GM18520 (cell line): ENCODE results near the gene ATG2A.

Experiments used
- ATAC-seq: cut with Tn5 transposase; IDR thresholded peaks from one replicate; pipeline ENCODE4 v1.9.1; 2021; ENCODE audit not compliant: unreplicated experiment

The ATG2A gene

DNA sequence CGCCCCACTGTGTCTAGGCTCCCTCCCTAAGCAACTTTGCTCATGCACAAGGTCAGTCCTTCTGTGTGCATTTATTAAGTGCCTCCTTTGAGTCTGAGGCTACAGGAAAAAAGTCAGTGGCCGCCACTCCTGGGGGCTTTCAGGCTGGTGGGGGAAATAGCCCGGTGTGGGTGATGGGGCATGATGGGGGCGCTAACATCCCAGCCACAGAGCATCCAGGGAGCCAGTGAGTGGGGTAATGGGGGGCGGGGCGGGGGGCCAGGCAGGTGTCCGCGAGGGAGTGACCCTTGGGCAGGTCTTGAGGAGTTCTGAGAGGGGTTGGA is 28.6 kb downstream of the ATG2A start:
- ATAC-seq = no peak

DNA sequence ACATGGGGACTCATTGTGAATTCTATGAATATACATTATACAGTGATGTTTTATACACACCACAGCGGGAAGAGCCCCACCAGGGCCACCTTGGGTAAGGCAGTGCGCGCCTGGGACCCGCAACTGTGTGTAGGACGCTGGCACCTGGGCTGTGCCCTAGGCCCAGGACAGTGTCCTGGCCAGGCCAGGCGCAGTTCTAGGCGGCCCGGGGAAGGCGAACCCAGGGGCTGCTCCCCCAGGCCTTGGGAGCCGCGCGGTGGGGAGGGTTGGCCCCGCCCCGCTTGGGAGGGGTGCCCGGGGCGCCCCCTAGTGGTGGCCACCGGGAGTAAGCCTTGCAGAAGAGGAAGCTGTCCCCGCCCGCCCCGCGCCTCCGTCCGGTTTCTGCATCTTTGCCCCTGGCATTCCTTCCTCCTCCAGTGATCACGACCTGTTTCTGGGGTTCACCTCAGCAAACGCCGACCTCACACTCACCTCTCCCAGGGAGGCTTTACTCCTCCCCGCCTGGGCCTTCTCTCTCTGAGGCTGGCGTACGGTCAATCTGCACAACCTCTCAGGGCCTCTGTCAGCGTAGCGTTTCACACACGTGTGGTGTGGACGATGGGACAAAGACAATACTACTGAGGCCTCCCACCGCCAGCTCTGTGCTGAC is 29.1 kb downstream of the ATG2A start:
- ATAC-seq = peak; percentile 59

DNA sequence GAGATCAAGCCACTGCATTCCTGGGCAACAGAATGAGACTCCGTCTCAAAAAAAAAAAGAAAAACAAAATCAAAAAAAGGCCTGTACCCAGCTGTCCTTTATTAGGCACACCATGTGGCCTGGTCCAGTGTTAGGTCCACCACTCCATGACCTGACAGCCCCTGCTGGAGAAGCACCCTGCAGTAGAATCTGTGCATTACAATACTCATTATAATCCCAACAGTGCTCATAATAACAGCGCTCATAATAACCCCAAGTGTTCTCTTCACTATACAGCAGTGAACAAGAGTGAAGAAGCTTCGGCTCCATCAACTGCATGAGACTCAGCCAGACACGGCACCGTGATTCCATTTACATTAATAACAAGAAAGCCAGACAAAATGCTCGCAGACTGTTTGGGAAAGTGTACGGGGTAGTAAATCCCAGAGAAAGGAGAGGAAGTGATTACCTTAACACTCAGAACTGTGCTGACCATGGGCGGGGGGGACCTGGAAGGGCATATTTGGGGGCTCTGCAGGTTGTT is 29.7 kb downstream of the ATG2A start:
- no peak for ATAC-seq

DNA sequence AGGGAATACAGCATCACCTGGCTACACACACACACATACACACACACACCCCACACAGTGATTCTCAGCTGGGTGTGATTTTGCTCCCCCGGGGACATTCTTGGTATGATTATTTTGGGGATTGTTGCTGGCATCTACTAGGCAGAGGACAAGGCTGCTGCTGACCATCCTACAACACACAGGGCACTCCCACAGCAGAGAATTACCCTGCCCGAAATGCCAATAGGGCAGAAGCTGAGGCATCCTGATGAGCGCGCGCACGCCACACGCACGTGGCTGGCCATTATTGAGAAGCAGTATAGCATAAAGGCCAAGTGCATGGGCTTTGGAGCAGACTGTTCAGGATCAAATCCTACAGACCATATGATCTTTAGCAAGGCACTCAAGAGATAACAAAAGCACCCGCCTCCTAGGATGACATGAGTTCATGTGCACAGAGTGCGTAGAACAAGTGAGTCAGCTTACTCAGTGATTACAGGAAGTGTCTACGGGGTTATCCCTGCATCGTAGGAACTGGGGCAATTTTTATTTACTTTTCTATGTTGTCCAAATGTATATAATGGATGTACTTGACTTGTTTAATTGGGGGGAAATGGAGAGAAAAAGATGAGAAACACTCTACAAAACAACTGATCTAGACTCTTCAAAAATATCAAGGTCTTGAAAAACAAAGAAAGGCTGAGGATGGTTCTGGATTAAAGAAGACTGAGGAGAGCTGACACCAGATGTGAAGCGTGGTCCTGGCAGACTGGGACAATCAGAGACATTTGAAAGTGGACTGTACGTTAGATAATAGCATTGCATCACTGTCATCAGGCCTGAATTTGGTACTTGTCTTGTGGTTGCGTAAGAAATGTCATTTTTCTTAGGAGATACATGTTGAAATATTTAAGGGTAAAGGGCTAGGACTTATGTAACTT is 31.4 kb downstream of the ATG2A start:
- no peak for ATAC-seq

DNA sequence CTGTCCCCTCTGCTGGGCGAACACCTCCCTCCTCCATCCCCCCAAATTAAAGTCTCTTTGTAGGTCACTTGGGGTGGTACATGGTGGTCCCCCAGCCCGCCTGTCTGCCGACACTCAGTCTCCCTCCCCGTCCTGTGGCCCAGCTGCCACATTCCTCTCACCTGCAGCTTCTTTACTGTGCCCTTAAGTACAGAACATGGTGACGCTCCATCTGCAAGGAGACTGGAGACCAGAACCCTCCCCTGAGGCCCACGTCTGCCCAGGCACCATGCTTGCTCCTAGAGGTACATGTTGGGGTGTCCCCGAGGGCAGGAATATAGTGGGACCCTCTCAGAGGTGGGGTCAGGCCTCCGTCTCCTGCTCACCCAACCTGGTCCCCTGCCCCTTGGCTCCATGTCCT is 33.0 kb downstream of the ATG2A start:
- no peak for ATAC-seq

DNA sequence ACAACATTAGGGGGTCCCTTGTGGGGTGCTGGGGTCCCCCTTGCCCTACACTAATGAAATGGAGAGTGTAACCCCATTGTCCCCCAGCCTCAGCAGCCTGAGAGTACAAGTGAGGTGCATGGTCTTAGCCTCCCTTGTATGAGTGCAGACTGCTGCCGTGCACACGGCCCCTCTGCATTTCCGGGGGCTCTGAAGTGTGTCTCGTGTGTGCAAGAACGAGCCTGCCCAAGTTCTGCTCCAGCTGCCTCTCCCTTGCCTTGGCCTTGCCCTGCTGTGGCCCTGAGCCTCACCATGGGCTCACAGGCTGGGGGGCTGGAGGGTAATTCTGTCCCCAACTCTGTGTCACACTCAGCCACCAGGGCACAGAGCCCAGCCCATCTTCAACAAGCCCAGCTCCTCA is 33.4 kb downstream of the ATG2A start:
- no peak for ATAC-seq

DNA sequence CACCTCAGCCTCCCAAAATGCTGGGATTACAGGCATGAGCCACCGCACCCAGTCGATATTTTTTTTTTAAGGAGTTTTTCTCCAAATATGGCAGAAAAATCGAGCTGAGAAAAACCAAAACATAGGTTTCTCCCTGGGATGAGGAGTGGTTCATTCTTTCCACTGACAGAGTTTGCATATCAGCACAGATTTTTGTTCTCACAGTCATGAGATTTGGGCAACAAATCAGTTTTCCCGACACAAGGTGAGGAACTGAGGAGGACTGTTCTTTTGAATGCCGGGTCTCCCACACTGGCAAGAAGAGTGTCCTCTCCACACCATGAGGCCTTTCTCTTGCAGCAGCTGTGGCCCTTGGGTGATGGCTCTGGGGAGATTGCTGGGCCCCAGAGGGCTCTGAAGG is 34.8 kb downstream of the ATG2A start:
- ATAC-seq = no peak

DNA sequence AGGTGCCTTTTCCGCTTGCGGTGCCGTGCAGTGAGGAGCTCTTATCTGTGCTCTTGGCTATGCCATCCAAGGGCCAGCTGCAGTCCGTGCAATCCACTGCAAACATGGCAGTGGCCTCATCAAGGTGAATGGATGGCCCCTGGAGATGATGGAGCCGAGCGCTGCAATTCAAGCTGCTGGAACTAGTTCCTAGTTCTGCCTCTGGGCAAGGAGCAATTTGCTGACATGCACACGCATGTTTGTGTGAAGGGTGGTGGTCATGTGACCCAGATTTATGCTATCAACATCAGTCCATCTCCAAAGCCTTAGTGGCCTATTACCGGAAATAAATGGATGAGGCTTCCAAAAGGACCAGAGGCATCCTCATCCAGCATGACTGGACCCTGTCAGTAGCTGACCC is 35.5 kb downstream of the ATG2A start:
- ATAC-seq = no peak

DNA sequence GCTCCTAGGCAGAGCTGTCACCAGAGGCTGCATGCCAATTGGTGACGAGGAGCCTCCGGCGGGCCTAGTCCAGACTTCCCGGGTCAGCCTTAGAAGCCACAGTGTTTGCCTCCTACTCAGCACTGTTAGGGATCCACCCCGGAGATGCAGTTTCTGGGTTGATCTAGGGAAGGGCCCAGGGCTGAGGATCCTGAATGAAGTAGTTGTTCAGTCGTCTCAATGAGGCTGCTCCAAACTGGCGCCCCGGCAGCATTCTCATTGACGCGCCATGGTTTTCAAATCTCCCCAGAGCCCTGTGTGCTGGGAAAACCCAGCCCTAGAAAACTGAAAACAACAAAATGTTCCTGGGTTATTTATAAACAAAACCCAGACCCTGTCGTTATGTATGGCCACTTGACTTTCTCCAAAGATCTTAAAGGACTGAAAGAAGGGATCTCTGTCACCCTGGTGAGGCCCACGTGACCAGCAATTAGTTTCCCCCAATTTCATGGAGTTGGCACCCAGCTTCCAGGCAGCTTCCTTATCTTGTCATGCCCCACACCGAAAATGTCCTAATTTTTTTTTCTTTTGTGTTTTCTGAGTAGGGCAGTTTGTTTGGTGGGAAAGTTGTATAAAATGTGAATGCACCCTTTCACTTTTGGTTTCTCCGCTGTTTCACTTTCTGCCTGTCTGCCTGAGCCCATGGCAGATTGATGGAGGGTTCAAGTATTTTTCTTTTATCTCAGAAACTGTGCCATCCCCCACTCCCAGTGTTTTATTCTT is 36.6 kb downstream of the ATG2A start:
- ATAC-seq = no peak

DNA sequence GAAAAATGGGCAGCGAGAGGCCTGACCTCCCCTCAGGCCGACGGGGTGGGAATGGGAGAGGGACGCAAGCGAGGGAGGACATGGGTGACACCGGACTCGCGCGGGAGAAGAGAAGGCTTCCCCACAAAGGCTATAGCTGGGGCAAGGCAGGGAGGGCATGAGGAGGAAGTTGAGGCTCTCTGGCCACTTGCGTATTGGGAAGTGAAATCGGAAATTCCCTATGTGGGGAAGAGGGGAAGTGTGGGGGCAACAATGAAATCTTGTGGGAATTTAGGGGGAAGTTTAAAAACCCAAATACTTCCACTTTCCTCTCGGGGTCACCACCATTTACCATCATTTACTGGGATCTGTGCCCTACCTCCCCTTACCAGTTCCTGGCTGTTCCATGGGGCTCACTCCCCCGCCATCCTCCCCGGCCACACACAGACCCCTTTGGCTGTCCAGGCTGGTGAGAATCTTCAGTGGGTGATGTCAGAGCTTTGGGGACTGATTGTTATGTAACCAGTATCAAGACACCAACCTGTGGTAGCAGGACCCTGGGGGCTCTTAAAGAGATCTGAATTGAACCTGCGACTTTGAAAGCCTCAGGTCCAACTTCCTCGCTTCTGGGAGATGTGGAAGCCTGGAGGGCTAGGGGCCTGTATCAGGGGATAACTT is 37.6 kb downstream of the ATG2A start:
- no peak for ATAC-seq

DNA sequence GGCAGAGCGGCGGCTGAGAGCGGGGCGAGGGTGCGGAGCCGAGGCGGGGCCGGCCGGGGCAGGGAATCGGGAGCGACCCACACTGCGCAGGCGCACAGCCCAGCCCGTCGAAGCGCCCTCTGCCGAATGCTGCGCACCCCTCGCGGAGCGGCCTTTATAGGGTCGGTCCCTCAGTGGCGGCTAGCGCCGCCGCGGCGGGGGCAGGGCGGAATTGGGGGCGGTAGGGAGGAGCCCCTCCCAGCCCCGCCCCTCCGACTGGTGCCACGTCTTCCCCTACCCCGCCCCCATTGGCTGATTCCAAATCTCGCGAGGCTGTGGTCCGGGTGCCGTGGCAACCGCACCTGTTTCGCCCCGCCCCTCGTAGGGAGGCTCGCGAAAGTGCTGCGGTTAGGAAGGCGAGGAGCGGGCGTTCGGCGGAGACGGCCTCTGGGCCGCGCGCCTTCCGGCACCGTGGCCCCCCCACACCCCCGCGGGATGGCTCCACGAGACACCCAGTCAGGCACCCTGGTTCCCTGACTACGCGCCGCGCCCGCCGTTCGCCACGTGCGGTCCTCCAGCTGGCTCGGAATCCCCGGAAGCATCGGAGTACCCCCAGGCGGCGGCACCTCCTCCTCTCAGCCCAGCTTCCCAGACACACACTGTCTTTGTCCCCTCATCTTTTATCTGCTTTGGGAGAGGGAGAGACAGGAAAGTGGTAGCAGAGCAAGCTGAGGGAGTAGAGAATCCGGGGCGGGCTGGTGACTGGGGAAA is 38.3 kb downstream of the ATG2A start, which contains the start of gene EHD1:
Gene EHD1 (minus strand): TSS at position 128 of the 750 bp plus-strand sequence. CDS start 157 bp downstream, outside the sequence.
- peak; percentile 66 for ATAC-seq

DNA sequence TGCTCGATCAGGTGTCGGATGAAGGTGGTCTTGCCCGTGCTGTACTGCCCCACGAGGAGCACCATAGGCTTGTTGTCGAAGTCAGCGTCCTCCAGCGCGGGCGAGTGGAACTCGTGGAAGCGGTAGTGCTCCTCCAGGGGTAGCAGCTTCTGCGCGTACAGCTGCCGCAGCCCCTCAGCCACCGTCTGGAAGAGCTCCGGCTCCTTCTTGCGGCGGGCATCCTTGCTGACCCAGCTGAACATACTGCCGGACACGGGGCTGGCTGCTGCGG is 38.9 kb downstream of the ATG2A start:
- no peak for ATAC-seq

DNA sequence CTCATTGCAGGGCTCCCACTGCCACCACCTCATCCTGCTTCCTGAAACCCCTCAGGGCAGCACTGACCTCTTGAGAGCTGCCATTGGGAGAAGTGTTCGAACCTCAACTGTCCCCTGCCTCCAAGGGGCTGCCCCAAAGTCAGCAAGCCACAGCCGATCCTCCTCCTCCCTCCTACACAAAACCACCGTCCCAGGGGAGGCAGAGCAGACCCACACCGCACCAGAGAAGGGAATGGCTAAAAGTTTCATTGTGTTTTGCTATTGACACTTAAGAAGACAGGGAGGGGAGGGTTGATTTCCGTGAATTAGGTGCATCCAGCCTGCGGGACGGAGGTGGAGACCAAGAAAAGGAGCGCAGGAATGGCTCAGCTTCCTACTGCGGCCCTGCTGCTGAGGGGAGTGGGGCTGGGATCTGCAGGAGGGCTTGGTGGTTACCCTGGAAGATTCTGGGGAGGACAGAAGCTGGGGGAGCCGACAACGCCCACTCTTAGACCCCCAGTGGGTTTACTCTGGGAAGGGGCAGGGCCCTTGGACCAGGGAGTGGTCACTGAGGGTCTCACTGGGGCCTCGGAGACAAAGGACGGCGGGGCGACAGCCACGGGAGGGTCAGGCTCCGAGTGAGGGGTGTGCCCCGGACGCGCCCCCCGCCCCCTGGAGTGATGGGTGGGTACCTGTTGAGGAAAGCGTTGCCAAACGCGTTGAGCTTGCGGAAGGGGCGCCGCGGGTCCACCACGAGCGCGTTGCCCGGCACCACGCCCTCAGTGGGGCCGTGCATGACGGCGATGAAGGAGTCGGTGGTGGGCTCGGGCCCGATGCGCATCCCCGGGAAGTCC is 39.4 kb downstream of the ATG2A start:
- no peak for ATAC-seq

DNA sequence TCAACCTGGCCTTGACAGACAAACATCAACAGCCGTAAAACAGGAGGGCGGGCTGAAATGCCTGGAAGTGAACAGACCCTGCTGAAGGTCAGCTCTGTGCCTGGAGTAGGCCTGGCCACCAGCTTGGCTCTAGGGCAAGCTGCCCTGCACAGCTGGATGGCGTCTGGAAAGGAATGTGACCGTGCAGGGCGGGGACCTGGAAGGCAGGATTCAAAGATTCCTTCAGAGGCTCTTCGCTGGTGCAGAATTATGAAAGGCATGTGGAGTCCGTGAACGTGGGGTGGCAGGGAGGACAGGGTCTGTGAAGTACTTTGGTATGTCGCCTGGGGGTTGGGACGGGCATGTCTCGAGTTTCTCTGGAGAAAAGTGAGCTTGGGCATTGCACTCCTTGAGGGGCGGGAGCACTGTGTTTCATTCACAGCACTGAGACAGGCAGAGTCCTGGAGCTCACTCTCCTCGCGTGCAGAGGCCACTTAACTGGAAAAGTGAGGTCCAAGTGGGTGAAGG is 40.1 kb downstream of the ATG2A start:
- no peak for ATAC-seq

DNA sequence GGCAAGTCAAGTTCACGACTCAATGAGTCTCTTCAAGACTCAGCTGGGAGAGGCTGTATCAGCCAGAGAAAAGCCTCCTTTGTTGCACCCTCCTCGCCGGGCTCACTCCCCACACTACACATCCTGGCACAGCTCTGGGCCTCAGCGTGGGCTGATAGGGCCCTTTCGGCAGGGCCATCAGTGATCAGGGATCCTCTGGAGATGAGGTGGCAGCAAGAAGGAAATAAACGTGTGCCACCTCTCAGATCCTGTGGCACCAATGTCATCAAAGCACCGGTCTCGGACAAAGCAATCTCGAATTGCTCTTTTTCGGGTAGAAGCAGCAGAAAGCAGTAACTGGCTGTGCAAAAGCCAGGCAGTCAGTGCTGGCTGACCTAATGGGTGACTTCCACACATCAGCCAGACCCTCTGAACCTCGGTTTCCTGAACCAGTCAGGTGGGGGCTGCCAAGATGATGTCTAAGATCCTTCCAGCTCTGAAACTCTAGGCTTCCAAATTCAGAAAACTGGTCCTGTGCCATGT is 40.7 kb downstream of the ATG2A start:
- no peak for ATAC-seq

DNA sequence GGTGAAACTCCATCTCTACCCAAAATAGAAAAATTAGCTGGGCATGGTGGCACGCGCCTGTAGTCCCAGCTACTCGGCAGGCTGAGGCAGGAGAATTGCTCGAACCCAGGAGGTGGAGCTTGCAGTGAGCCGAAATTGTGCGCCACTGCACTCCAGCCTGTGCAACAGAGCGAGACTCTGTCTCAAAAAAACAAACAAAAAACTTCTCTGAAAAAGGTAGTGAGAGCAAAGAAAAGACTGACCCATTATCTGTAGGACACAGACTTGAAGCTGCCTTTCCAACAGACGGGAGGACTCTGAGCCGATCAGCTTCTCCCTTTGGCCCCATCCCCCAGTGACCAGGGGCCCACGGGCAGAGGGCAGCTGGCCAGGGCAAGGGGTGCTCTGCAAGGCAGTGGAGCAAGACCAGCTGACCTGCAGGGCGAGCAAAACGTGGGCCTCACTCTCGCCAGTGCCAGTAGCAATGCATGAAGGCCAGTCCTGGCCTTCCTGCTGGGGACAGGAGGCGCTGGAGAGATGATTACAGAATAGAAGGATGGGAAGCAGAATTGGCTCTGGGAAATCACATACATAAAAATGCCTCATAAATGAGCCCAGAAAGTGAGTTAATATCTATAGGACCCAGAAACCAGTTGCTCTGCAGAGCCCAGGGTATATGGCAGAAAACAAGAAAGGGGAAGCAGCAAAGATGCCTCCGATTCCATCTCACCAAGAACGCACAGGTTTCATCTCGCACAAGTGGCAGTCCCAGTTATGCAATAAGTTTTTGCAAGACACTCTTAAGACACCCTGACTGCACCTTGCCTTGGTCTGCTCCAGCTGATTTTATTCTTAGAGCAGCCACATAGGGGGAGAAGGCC is 41.4 kb downstream of the ATG2A start:
- ATAC-seq = no peak

DNA sequence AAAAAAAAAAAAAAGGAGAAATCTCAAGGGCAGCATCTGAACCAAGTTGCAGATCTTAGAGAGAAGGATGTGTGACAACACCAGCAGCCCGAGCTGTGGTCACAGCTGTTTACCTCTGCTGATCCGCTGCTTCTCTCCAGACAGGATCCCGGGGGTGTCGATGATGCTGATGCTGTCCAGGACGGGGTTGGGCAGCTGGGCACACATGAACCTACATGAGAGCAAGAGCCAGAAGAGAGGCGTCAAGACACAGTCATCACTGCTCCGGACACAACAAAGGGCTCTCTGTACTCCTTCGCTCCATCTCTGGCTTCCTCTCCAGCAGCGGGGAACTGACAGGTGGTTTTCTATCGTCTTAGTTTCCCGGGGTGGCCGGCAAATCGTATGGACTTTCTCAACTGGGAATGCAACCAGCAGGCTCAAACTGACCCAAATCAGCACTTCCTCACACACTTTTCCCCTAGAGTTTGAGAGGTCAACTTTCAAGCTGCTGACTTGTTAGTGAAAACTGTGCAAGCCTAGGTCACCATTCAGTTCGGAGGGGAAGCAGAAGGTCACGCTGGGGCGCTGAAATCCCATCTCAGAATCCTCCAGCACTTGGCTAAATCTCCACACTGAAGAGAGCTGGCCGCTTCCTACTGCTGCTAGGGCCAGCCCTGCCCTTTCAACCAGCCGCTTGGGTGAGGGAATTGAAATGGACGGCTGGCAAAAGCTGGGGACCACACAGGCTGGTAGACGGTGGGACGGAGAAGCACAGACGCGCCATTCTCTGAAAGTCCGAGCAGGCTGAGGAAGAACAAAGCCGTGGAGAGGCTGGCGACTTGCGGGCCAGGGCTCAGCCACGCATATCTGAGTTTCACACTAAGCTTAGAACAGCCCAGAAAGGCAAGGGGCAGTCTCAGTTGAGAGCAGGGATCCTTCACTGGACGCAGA is 42.4 kb downstream of the ATG2A start:
- no peak for ATAC-seq
